GM19438 (cell line): ENCODE data around the gene ADAM15.

ENCODE experiments used
- ATAC-seq: cut with Tn5 transposase; IDR thresholded peaks from one replicate; pipeline ENCODE4 v1.9.1; 2021; ENCODE audit warnings: low read depth; ENCODE audit not compliant: unreplicated experiment

Gene ADAM15

DNA sequence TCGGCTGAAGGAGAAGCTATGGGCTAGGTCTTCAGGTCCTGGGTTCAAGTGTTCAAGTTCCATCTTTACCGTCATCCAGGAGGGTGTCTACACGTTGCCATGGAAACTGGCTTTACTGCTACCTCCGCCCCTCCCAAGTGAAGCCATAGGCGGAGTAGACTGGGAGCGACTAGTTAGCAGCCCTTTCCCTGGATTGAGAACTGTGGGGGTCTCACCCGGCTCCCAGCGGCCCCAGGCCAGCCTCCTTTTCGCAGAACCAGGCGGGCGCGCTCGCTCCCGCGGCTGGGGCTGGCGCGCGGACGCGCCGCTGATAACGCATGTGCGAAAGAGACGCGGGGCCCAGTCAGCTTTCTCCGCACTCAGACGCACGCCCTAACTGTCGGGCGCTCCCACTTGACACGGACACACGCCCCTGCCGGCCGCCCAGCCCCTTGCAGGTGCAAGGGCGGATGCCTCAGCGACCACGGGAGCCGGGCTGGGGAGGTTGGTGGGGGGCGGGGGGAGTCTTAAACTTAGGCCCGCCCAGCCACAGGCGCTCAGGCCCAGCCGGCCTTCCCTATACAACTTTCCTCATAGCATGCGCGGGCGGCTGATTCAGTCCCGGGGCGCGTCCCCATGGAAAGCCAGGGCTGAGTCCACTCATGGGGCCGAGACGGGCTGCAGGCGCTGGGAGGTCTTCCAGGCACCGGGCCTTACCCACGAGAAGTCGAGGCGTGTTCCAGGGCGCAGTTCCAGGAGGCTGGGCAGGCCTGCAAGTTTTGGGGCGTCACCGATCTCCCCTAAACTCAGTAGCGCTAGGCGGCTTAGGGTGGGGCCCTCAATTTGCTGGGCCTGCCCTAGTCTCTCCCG is 19.8 kb downstream of the ADAM15 start:
- ATAC-seq, result peak; percentile 80

DNA sequence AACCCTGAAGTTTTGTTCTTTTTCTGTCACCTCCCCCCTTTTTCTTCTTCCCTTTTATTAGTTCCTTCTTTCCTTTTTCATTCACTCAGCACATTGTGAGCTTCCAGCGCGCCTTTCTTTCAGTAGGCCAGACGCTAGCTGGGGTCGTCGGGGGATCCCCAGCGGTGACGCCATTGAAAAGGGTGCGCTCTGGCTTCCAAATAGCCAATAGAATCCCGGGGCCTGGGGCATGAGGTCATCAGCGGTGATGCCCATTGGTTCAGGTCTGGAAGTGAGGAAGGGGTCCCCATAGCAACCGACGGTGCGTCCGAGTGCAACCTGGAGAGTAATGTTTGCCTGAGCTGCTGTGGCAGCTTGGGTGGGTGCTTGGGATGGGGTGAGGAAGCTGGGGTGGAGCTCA is 20.6 kb downstream of the ADAM15 start:
- ATAC-seq, result no peak

DNA sequence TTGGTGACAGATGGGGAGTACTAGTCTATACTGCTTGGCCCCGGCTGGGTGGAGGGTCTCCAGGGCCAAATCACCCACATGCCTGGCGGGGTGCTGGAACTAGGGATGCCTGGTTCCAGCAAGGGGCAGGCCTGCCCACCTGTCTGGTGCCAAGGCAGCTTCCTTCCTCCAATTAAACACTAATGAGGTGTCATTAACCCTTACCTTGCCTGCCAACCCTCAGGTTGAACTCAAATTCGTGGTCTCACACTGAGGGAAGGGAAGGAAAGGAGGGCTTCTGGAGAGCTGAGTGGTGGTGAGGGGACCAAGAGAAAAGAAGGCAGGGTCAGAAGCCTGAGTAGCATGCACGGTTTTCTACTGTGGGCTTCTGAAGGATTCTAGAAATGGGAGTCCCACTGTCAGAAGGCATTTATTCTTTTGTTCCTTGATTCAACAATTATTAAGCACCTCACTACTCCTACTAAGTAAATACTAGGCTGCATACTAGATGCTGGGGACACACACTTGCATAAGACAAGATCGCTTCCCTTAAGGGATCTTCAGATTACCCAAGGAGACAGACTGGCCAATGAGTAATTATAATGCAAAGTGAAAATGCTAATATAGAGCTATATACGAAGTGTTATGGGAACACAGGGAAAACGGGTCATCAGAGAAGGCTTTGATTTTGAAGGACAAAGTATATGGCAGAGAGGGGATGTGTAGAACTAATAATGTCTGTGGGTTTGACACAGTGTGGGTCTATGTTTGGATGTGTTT is 21.6 kb downstream of the ADAM15 start:
- no peak for ATAC-seq

DNA sequence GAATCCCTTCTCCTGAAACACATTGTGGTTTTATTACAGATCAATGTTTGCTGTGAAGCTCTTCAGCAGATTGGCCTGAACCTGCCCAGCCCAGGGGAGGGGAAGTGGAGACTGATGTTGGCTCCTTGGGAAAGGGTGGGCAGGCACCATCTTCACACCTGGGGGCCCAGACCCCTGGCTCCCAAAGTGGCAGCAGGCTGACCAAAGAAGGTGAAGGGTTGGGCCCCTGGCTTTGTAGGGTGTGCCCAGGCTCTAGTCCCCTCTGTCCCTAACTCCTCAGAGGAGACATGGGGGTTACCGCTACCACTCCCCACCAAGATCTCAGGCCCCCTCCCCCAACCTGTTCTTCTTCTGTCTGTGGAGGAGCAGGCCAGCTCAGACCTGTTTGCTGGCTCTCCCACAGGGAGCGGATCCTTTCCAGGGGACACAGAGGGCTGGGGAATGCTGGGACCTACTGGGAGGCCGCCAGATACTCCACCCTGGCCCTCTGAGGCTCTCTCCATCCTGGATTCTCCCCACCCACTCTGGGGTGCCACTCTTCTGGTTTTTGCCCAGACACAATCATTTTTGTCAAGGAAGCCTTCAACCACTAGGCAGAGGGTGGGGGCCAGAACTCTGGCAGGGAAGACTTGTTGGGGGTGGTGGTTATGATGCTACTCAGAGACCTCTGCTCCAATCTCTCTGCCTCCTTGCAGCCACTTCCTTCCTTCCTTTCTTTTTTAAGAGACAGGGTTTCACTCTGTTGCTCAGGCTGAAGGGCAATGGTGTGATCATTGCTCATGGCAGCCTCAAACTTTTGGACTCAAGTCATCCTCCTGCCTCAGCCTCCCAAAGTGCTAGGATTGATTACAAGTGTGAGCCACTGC is 22.5 kb downstream of the ADAM15 start:
- no peak for ATAC-seq

DNA sequence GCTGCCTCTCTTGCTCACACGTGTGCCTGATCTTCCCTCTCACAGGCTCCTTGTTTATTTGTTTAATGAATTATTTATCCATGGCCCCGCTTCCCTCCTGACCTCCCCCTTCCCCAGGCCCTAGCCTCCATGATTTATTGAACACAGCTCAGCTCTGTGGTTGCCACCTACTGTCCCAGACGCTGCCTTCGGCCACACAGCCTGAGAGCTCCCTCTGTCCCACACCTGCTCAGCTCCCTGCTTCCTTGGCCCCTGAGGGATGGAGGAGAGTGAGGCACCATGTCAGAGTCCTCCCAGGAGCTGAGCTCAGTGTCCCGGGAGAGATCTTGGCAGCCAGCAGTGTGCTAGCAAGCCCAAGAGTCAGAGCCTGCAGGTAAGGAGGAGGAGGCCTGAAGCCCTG is 24.4 kb downstream of the ADAM15 start:
- ATAC-seq, result no peak

DNA sequence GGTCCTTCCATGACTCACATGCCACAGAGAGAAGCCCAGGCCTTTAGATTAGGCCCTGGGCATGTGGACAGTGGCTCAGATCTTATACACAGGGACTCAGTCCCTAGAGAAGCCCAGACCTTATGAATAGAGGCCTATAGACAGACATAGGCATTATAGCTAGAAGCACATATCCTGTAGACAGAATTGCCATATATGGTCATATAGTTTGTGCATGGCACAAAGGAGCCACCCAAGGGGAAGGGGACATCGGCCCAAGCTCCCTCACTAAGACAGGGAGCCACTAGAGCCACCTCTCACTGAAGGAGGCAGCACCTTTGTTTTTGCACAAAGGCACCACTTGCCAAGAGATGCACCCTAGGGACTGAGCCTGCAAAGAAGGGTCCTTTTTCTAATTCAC is 25.3 kb downstream of the ADAM15 start:
- no peak for ATAC-seq

DNA sequence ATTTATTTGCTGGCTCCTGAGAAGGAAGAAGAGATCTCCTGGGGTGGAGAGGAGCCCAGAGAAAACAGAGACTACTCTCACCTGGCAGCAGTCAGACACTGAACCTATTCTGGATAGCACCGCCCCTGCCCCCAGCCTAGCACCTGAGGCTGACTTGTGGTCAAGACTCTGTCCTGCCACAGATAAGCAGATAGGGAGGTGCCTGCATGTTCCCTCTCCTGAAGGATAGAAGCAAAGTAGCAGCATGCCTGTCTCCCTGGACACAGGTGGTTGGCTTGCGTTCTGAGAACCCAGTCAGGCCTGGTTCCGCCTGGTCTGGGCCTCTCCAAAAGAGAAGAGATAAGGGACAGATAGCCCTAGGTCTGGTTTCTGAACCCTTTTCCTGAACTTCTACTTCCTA is 26.2 kb downstream of the ADAM15 start:
- ATAC-seq, result no peak

DNA sequence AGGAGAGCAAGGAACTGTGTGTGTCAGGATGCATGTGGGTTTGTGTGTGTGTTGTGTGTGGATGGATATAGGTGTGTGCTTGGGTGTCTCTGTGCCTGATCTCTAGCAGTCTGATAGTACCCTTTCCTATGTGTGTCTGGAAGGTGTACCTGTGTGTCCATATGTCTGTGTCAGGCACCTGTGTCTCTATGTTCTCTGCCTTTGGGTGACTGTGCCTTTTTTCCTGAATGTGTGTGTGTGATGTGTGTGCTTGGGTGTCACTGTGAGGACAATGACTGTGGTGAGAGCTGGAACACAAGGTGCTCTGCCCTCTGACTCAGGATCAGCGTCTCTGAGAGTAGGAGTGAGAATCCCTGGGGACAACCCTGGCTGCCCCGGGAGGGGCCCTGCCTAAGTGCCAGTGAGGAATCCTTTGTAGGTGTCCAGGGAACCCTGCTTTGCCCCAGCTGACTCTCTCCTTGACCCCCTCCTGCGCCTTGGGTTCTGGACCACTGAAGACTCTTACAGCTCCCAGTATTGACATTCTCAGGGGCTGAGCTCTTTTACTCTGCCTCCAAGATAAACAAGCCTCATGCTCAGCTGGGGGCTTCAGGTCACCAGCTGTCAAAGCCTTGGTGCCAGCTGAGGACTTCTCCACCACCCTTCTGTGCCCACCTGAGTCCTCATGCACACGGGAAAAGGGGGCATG is 26.8 kb downstream of the ADAM15 start:
- no peak for ATAC-seq

DNA sequence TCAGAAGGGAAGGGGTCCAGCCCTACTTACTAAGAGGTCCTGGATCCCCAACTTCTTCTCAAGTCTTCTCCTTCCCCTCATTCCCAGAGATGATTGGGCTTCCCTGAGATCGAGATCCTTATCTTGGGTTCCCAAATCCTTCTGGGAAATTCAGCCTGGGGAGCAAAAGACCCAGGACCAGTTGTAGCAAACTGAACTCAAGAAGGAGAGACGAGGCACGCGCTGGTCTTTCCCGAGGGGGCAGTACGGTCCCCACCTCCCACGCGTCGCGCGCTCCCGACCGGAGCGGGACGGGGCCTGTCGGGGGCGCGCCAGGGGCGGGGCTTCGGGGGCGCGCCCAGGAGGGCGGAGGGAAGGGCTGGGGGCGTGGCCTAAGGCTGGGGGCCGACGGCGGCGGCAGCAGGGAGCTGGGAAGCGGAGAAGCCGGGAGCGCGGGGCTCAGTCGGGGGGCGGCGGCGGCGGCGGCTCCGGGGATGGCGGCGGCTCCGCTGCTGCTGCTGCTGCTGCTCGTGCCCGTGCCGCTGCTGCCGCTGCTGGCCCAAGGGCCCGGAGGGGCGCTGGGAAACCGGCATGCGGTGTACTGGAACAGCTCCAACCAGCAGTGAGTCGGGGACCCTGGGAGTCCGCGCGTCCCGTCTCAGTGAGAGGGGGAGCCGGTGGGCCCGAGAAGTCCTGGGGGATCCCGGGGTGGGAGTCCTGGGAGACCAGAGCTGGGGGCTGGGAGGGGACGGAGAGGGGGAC is 27.5 kb downstream of the ADAM15 start, which contains the start of gene EFNA3:
TSS of gene EFNA3 (plus strand) at position 369 of the 741 bp plus-strand sequence. CDS start at position 474, 105 bp downstream.
- ATAC-seq, result no peak

DNA sequence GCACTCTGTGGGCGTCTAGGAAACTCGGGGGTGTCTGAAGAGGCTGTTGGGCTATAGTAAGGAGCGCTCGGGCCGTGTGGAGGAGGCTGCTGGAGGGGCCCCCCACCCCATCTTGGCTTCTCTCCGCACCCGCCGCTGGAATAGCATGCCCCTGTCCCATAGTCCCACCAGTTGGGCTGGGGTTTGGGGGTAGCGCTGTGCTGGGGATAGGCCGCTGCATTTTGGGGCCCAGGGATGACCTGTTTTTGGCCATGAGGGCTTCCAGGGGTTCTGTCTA is 28.0 kb downstream of the ADAM15 start:
- ATAC-seq, result no peak

DNA sequence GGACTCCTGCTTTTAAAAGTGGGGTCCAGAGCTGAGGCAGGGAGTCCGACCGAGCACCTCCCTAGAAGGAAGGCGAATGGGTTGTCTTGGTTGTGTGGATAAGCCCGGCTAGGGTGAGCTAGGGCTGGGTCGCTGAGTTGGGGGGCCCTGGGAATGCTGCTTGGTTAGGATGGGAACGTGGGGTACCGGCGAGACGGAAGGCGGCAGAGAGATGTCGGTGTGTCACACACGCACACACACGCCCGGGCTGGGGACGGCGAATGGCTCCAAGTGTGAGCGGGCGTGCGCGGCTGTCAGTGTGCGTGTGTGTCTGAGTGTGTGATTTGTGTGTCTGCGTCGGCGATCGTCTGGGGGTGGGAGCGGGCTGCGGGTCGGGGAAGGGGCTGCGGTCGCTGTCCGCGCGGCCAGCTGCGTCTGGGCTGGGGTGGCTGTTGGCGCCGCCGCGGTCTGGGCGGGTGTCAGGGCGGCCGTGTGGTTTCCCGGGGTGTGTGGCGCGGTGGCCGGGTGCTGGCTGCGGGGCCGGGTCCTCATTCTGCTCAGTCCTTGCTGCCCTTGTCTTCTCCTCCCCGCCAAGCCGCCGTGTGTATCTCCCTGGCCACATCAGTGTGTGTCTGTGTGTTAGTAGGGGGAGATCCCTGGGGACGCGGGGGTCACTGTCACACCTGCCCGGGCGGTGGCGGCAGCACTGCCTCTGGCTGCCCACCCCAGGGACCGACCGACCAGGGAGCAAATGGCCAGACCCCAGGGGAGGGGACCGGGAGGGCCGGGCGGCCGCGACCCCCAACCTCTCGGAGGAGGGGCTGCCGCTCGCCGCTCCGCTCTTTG is 28.6 kb downstream of the ADAM15 start:
- ATAC-seq, result no peak

DNA sequence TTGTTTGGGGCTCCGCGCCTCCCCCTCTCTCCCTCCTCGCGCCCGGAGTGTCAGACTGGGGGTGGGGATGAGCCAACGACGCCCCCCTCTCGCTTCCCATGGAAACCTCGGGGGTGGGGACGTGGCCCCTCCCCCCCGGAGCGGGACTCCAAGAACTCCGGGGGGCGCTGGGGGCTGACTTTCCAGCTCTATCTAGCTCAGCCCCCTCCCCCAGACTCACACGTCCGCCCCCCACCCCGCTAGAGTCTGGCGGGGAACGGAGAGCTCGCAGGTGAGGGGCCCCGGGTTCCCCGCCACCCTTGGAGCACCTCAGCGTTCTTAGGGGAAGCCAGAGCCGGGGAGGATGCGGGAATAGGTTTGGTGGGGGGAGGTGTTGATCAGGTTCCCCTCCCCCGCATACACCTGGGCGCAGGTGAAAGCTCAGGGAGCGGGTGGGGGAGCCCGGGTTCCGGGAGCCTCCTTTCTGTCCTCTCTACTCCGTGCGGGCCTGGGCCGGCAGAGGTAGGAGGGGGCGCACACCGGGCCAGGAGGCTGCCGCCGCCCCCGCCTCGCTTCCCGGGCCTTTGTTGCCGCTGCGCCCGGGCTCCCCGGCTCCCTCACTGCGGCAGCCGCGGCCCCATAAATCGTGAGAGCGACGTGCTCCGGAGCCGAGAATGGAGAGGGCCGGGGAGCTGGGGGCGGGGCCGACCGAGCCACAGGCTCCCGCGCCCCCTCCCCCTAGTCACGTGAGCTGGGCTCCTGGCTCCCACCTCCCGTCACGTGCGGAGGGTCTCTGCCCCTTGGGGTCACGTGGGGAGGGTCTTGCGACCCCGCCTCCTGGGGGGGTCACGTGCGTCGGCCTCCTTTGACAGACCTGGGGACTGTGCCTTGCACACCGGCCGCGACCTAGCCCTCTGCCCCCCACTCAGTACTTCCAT is 29.5 kb downstream of the ADAM15 start:
- no peak for ATAC-seq

DNA sequence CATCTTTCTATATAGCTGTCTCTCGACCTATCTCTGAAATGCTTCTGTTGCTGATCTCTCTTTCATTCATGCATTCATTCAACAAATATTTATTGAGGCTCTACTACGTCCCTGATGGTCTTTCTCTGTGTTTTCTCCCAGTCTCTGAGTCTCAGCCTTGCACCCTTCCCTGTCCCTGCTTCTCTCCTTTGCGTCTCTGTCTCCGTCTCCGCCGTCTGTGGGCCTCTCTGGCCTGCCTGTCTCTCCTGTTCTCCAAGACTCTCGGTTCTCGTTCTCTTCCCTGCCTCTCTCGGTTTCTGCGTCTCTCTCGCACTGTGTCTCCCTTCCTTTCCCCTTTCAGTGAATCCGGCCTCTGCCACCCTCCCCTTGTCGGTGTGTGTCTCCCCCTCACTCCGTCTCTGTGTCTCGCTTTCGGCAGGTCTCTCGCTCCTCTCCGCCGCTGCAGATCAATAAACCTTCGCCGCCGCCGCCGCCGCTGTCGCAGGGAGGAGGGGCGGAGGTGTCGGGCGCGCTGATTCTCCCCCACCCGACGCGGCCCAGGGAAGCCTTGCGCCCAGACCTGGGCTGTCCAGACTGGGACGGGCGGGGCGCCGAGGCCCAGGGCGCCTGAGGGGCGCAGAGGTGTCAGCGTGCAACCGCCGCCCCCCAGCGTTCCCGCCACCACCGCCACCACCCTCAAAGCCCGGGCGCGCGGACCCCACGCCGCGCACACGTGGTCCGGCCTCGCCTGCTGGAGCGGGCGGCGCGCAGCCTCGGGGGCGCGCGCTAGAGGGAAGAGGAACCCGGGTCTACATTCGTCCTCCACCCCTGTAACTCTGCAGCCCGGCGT is 30.6 kb downstream of the ADAM15 start:
- no peak for ATAC-seq

DNA sequence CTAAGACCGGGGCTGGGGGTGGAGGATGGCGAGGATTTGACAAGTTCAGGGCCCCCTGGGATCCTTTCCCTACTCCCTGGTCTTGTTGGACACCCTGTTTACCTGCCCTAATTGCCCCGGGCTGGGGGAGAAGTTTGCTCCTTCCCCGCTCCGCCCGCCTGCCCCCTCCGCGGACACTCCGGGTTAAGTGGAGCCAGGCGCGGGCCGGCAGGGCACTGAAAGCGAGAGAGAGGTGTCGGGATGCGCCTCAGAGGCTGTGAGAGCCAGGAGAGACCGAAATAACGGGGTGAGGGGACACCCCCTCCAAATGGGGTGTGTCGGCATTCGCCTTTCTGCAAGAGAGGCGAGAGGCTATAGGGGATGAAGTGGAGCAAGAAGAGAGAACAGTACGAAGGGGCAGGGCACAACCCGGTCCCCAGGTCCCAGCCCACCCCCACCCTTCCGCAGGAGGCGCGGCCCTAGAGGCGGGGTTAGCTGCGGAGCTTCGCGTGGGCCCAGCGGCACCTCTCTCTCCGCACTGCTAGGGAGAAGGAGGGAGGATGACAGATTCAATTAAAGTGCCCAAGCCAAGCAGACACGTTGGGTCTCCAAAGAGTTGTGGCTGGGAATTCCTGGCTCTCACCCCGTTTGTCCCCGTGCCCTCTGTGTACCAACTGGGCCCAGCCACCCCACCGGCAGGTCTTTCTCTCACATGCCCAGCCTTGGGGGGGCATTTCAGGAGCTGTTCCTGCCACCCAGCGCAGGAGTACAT is 31.4 kb downstream of the ADAM15 start:
- no peak for ATAC-seq

DNA sequence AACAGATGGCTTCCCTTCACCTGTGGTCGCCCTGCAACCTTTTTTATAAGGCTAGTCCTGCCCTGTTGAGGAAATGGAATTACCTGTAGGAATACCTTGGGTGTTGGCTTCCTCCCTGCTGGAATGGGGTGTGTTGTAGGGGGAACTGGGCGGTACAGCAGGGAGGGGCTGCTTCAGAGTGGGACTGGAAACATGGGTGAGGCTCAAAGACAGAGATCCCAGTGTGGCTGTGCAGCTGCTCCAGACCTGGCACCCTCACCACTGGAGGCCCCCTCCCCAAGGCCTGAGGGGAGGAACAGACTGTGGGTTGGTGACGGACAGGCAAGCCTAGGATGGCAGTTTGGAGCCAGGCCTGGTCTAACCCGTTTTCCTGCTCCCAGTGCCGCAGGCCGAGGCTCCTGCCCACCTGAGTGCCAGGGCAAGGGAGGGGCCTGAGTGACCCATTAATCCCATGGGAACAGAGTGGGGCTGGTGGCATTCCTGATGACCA is 32.0 kb downstream of the ADAM15 start:
- no peak for ATAC-seq
